GM20000 (cell line): ENCODE data around the gene CEACAM19.

ENCODE experiments used
- DNase-seq: peaks from one replicate; pipeline ENCODE4 v3.0.0; 2012; ENCODE audit warnings: low spot score
- CTCF ChIP-seq: IDR thresholded peaks from 2 replicates; pipeline ENCODE4 v1.5.1; 2012; ENCODE audit warnings: mild to moderate bottlenecking, control low read depth; ENCODE audit errors: extremely low read depth, missing control alignments

Gene CEACAM19

GRCh38 chr19:44634785-44635184 is 36.5 kb upstream of the CEACAM19 start:
- no peak for DNase-seq
- TF ChIP-seq CTCF = no peak

- TF ChIP-seq CTCF = no peak
- DNase-seq = no peak
These were observed 35.5 kb upstream of the CEACAM19 start for GRCh38 chr19:44635581-44636438.

GRCh38 chr19:44636439-44637389 is 34.6 kb upstream of the CEACAM19 start:
- TF ChIP-seq CTCF = no peak
- no peak for DNase-seq

- TF ChIP-seq CTCF = no peak
- DNase-seq = no peak
These were observed 33.9 kb upstream of the CEACAM19 start for GRCh38 chr19:44637390-44637764.

GRCh38 chr19:44640518-44640917 is 30.8 kb upstream of the CEACAM19 start:
- DNase-seq = no peak
- TF ChIP-seq CTCF = no peak

GRCh38 chr19:44641501-44642265 is 29.6 kb upstream of the CEACAM19 start:
- DNase-seq = no peak
- no peak for TF ChIP-seq CTCF
